ENCODE measurements around the gene ZMAT2. TPM values are rescaled to one million over a fixed set of nuclear protein-coding genes. Genes with fewer than 3 reads are reported as not detected.
A peak's percentile ranks its signal among the peaks of the same experiment; 100 is the strongest.

The ZMAT2 gene
- total and polyA plus RNA-seq, 10 of the 15 experiments (the other 5 are each of a cell fraction or from before 2014, with no cell fraction given) = 28.1 to 102 (median 42.9) TPM

DNA sequence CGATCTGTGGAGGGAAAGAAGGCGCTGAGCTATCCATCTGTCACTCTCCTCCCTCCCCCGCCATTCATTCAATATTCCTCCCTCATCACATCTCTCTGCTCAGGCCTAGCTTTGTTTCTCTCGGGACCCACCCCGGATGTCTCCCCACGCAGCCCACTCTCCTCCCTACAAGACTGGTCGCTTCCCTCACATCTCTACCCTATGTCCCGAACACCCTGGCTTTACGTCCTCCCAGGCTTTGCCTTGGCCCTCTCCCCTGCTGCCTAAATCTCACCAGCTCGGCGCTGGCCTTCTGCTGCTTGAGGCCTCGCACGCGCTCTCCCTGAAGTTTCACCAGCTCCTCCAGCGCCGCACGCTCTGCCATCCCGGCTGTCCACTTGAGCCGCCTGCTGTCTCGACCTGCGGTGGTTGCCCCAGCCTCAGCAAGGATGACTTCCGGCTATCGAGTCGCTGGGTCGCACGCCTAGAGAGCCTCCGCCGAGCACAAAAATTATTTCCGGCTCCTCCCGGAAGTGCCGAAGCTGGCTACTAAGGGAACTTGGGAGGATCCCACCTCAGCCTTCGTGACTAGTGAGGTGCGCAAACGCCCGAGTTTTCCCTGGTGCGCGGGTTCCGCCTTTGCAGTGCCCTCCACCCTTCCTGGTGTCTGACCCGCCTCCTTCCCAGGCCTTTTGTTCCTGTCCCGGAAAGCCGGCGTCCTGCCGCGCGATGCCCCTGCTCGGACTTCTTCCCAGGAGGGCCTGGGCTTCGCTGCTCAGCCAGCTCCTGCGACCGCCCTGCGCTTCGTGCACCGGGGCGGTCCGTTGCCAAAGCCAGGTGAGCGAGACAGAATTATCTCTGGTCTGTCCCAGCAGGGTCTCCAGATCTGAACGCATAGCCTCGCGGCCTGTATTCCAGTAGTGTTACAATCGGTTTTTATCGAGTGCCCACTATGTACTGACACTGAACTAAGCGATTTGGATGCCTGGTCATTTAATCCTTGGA, 9.0 kb upstream of the ZMAT2 start, which contains the start of the genes HARS1 and HARS2 (continued):
- TF ChIP-seq, protein P1, sequence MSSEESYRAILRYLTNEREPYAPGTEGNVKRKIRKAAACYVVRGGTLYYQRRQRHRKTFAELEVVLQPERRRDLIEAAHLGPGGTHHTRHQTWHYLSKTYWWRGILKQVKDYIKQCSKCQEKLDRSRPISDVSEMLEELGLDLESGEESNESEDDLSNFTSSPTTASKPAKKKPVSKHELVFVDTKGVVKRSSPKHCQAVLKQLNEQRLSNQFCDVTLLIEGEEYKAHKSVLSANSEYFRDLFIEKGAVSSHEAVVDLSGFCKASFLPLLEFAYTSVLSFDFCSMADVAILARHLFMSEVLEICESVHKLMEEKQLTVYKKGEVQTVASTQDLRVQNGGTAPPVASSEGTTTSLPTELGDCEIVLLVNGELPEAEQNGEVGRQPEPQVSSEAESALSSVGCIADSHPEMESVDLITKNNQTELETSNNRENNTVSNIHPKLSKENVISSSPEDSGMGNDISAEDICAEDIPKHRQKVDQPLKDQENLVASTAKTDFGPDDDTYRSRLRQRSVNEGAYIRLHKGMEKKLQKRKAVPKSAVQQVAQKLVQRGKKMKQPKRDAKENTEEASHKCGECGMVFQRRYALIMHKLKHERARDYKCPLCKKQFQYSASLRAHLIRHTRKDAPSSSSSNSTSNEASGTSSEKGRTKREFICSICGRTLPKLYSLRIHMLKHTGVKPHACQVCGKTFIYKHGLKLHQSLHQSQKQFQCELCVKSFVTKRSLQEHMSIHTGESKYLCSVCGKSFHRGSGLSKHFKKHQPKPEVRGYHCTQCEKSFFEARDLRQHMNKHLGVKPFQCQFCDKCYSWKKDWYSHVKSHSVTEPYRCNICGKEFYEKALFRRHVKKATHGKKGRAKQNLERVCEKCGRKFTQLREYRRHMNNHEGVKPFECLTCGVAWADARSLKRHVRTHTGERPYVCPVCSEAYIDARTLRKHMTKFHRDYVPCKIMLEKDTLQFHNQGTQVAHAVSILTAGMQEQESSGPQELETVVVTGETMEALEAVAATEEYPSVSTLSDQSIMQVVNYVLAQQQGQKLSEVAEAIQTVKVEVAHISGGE (CRISPR knock-in tag; IDR thresholded peaks at IDR 0.05) = peak; percentile 13; the same call in 1 of the 2 replicates
- TF ChIP-seq, protein P2, sequence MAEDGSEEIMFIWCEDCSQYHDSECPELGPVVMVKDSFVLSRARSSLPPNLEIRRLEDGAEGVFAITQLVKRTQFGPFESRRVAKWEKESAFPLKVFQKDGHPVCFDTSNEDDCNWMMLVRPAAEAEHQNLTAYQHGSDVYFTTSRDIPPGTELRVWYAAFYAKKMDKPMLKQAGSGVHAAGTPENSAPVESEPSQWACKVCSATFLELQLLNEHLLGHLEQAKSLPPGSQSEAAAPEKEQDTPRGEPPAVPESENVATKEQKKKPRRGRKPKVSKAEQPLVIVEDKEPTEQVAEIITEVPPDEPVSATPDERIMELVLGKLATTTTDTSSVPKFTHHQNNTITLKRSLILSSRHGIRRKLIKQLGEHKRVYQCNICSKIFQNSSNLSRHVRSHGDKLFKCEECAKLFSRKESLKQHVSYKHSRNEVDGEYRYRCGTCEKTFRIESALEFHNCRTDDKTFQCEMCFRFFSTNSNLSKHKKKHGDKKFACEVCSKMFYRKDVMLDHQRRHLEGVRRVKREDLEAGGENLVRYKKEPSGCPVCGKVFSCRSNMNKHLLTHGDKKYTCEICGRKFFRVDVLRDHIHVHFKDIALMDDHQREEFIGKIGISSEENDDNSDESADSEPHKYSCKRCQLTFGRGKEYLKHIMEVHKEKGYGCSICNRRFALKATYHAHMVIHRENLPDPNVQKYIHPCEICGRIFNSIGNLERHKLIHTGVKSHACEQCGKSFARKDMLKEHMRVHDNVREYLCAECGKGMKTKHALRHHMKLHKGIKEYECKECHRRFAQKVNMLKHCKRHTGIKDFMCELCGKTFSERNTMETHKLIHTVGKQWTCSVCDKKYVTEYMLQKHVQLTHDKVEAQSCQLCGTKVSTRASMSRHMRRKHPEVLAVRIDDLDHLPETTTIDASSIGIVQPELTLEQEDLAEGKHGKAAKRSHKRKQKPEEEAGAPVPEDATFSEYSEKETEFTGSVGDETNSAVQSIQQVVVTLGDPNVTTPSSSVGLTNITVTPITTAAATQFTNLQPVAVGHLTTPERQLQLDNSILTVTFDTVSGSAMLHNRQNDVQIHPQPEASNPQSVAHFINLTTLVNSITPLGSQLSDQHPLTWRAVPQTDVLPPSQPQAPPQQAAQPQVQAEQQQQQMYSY (CRISPR knock-in tag; IDR thresholded peaks at IDR 0.05) = no peak
- TF ChIP-seq YBX1 (IDR thresholded peaks at IDR 0.05) (no peak), CEBPB (IDR thresholded peaks at IDR 0.05; ENCODE audit: borderline replicate concordance in 1 of 2, low read depth in 2 of 2, low read length in 2 of 2) (no peak), TARDBP (IDR thresholded peaks at IDR 0.05; ENCODE audit: borderline replicate concordance) (no peak; the same call in 1 of the 2 replicates), SP1 (IDR thresholded peaks at IDR 0.05; ENCODE audit: low read depth, low read length) (peak; percentile 5), RELA (IDR thresholded peaks at IDR 0.05; ENCODE audit: borderline replicate concordance, partially characterized antibody) (no peak)
- TF ChIP-seq, protein P3, sequence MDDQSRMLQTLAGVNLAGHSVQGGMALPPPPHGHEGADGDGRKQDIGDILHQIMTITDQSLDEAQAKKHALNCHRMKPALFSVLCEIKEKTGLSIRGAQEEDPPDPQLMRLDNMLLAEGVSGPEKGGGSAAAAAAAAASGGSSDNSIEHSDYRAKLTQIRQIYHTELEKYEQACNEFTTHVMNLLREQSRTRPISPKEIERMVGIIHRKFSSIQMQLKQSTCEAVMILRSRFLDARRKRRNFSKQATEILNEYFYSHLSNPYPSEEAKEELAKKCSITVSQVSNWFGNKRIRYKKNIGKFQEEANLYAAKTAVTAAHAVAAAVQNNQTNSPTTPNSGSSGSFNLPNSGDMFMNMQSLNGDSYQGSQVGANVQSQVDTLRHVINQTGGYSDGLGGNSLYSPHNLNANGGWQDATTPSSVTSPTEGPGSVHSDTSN (IDR thresholded peaks at IDR 0.05; ENCODE audit: insufficient replicate concordance, low read depth, low read length) = peak; percentile 19
- TF ChIP-seq, protein P4, sequence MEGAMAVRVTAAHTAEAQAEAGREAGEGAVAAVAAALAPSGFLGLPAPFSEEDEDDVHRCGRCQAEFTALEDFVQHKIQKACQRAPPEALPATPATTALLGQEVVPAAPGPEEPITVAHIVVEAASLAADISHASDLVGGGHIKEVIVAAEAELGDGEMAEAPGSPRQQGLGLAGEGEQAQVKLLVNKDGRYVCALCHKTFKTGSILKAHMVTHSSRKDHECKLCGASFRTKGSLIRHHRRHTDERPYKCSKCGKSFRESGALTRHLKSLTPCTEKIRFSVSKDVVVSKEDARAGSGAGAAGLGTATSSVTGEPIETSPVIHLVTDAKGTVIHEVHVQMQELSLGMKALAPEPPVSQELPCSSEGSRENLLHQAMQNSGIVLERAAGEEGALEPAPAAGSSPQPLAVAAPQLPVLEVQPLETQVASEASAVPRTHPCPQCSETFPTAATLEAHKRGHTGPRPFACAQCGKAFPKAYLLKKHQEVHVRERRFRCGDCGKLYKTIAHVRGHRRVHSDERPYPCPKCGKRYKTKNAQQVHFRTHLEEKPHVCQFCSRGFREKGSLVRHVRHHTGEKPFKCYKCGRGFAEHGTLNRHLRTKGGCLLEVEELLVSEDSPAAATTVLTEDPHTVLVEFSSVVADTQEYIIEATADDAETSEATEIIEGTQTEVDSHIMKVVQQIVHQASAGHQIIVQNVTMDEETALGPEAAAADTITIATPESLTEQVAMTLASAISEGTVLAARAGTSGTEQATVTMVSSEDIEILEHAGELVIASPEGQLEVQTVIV (IDR thresholded peaks at IDR 0.05; ENCODE audit: borderline replicate concordance, partially characterized antibody) = peak; percentile 64
- TF ChIP-seq, protein P5, sequence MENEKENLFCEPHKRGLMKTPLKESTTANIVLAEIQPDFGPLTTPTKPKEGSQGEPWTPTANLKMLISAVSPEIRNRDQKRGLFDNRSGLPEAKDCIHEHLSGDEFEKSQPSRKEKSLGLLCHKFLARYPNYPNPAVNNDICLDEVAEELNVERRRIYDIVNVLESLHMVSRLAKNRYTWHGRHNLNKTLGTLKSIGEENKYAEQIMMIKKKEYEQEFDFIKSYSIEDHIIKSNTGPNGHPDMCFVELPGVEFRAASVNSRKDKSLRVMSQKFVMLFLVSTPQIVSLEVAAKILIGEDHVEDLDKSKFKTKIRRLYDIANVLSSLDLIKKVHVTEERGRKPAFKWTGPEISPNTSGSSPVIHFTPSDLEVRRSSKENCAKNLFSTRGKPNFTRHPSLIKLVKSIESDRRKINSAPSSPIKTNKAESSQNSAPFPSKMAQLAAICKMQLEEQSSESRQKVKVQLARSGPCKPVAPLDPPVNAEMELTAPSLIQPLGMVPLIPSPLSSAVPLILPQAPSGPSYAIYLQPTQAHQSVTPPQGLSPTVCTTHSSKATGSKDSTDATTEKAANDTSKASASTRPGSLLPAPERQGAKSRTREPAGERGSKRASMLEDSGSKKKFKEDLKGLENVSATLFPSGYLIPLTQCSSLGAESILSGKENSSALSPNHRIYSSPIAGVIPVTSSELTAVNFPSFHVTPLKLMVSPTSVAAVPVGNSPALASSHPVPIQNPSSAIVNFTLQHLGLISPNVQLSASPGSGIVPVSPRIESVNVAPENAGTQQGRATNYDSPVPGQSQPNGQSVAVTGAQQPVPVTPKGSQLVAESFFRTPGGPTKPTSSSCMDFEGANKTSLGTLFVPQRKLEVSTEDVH (IDR thresholded peaks at IDR 0.05; ENCODE audit: low read depth, partially characterized antibody) = peak; percentile 90
- TF ChIP-seq, protein P6, sequence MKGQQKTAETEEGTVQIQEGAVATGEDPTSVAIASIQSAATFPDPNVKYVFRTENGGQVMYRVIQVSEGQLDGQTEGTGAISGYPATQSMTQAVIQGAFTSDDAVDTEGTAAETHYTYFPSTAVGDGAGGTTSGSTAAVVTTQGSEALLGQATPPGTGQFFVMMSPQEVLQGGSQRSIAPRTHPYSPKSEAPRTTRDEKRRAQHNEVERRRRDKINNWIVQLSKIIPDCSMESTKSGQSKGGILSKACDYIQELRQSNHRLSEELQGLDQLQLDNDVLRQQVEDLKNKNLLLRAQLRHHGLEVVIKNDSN (IDR thresholded peaks at IDR 0.05; ENCODE audit: borderline replicate concordance, extremely low read length, insufficient read depth, low read depth, low read length) = no peak
